K562 (cell line): ENCODE data around the gene SLC6A1. TPM values are rescaled to one million over a fixed set of nuclear protein-coding genes. Genes with fewer than 3 reads are reported as not detected.

Source experiments
- ATAC-seq: fragments of 200-7000 bp; cut with Tn5 transposase; 3 replicates; pipeline ENCODE4 v1.9.1; 2020; ENCODE audit warnings: moderate library complexity
- BruUV-seq: library from RNA; stranded (reverse); fragments of 400-500 nt; replicated peaks from 2 replicates; lab custom pipeline; 2021; lab: Mats Ljungman, UMichigan
- CTCF ChIA-PET: fragments of 300-600 bp; formaldehyde crosslinking; extraction: SDS; loops from one replicate; lab custom pipeline; 2021; ENCODE audit warnings: low intra/inter-chr PET ratio; lab: Yijun Ruan, JAX
- POLR2A ChIA-PET: fragments of 300-600, 350-650 bp; sonication (Branson Sonifier 250); formaldehyde crosslinking; extraction: SDS; loops from one replicate; lab custom pipeline; 2021; ENCODE audit warnings: antibody characterized with exemption, inconsistent platforms; lab: Yijun Ruan, JAX
- DNase-seq, 4 experiments: peaks; one replicate each; pipeline versions ENCODE4 v3.0.0 to v3.0.0-alpha.2; 2011 to 2018; ENCODE audit warnings: low spot score in 3 of 4, mixed read lengths in 3 of 4; ENCODE audit errors: extremely low read depth in 1 of 4
- FAIRE-seq: peaks from 2 replicates; lab custom pipeline; 2011; peaks lifted over from hg19 to GRCh38; lab: Jason Lieb, UNC
- H2AFZ ChIP-seq: 2 replicates; pipeline ENCODE4 v1.6.0; 2011; ENCODE audit warnings: low read depth, low read length, control low read depth, inconsistent platforms
- H3K27ac ChIP-seq: fragments of 200-600 bp; 3 replicates; pipeline ENCODE4 v1.8.0; 2011; ENCODE audit warnings: low read depth, mild to moderate bottlenecking, control low read depth, inconsistent platforms, low read length, moderate library complexity, mixed read lengths; ENCODE audit errors: extremely low read depth
- H3K27me3 ChIP-seq, 2 experiments: fragments of 300-600 bp in 1 of 2; 2 replicates in 1 of 2; 3 replicates in 1 of 2; pipeline versions ENCODE4 v1.6.0 to v1.8.0; 2011; ENCODE audit warnings: inconsistent platforms in 2 of 2, low read length in 2 of 2, mild to moderate bottlenecking in 1 of 2, mixed read lengths in 1 of 2, moderate library complexity in 1 of 2; ENCODE audit not compliant: control insufficient read depth in 2 of 2, insufficient read depth in 2 of 2
- H3K36me3 ChIP-seq: fragments of 300-600 bp; 3 replicates; pipeline ENCODE4 v1.8.0; 2011; ENCODE audit warnings: mild to moderate bottlenecking, low read length, inconsistent platforms; ENCODE audit not compliant: control insufficient read depth, insufficient read depth
- H3K4me1 ChIP-seq, 2 experiments: fragments of 200-600 bp in 1 of 2; replicated peaks in 1 of 2; 2 replicates in 1 of 2; 3 replicates in 1 of 2; pipeline versions ENCODE4 v1.5.1 to v1.8.0; 2011; ENCODE audit warnings: inconsistent platforms in 2 of 2, low read length in 2 of 2, mild to moderate bottlenecking in 1 of 2, mixed read lengths in 1 of 2, moderate library complexity in 1 of 2; ENCODE audit not compliant: control insufficient read depth in 2 of 2, insufficient read depth in 2 of 2
- H3K4me2 ChIP-seq: 2 replicates; pipeline ENCODE4 v1.6.1; 2011; ENCODE audit warnings: low read length, control low read depth, inconsistent platforms, mixed read lengths; ENCODE audit not compliant: insufficient read depth
- H3K4me3 ChIP-seq: fragments of 200-600 bp; sonication (generic), shearing (Covaris generic); 2 replicates; pipeline ENCODE4 v1.5.1; 2016; ENCODE audit warnings: control low read depth, inconsistent platforms
- H3K79me2 ChIP-seq: fragments of 200-600 bp; 3 replicates; pipeline ENCODE4 v1.8.0; 2011; ENCODE audit warnings: low read length, inconsistent platforms; ENCODE audit not compliant: control insufficient read depth, insufficient read depth
- H3K9ac ChIP-seq, 2 experiments: 2 replicates each; pipeline versions ENCODE4 v1.6.0 to v1.6.1; 2011; ENCODE audit warnings: low read depth in 2 of 2, low read length in 2 of 2, control low read depth in 1 of 2, inconsistent platforms in 1 of 2, mild to moderate bottlenecking in 1 of 2, mixed read lengths in 1 of 2; ENCODE audit not compliant: insufficient read depth in 1 of 2
- H3K9me1 ChIP-seq: one replicate; pipeline ENCODE4 v1.6.0; 2011; ENCODE audit warnings: inconsistent platforms, mild to moderate bottlenecking, low read length, moderate library complexity; ENCODE audit not compliant: control insufficient read depth, insufficient read depth
- H3K9me3 ChIP-seq: replicated peaks from 2 replicates; pipeline ENCODE4 v1.5.1; 2011; ENCODE audit warnings: low read depth, low read length, inconsistent platforms; ENCODE audit not compliant: control insufficient read depth, insufficient read depth
- H4K20me1 ChIP-seq: replicated peaks from 2 replicates; pipeline ENCODE4 v1.6.1; 2011; ENCODE audit warnings: low read length, inconsistent platforms, mixed read lengths; ENCODE audit not compliant: control insufficient read depth, insufficient read depth
- ELF1 ChIP-seq: fragments of 200-800 bp; sonication (Bioruptor generic); IDR thresholded peaks from 2 replicates; pipeline ENCODE4 v1.6.1; 2016; ENCODE audit warnings: missing genetic modification characterization, missing compliant biosample characterization
- ETV1 ChIP-seq: fragments of 450-650 bp; conservative IDR thresholded peaks from 2 replicates; pipeline ENCODE4 v1.6.1; 2016; ENCODE audit warnings: missing genetic modification characterization, control low read depth, low read depth, missing compliant biosample characterization
- GATAD2B ChIP-seq: fragments of 450-650 bp; IDR thresholded peaks from 2 replicates; pipeline ENCODE4 v1.6.1; 2017; ENCODE audit warnings: mild to moderate bottlenecking, borderline replicate concordance
- RAD21 ChIP-seq, 2 experiments: fragments of 250-450 bp in 1 of 2; fragments of 450-650 bp in 1 of 2; sonication (Bioruptor Pico) in 1 of 2; formaldehyde crosslinking in 1 of 2; IDR thresholded peaks in 1 of 2; conservative IDR thresholded peaks in 1 of 2; 2 replicates each; pipeline versions ENCODE4 v1.4.0 to v1.8.0; 2020 to 2022; ENCODE audit warnings: mild to moderate bottlenecking in 2 of 2, moderate library complexity in 1 of 2
- SMC3 ChIP-seq: conservative IDR thresholded peaks from 2 replicates; pipeline ENCODE4 v1.6.1; 2011; ENCODE audit warnings: low read depth, low read length, improper control_type of control experiment; ENCODE audit not compliant: insufficient read depth
- ZNF134 ChIP-seq: fragments of 250-450 bp; sonication (Bioruptor Pico); conservative IDR thresholded peaks from 2 replicates; pipeline ENCODE4 v1.4.0; 2020
- WGBS: fragments of 100-300 bp; shearing (Covaris generic); methylation state at CpG from one replicate; pipeline ENCODE4 v1.1.6; 2016; ENCODE audit warnings: low coverage, mixed read lengths; ENCODE audit not compliant: insufficient coverage; ENCODE audit errors: missing lambda C conversion rate; 5-methylcytosine and 5-hydroxymethylcytosine counted together
- in situ Hi-C: fragments of 300-500 bp; cut with MboI; formaldehyde crosslinking; loops from 4 replicates; pipeline ENCODE4 v1.15.0; 2018; ENCODE audit warnings: inconsistent platforms, mixed read lengths
- intact Hi-C: fragments of 100-400 bp; cut with micrococcal nuclease; formaldehyde crosslinking; loops from 2 replicates; pipeline ENCODE4 v1.14.2; 2022
- polyA plus RNA-seq, 8 experiments: library from polyadenylated mRNA; depleted of rRNA in 4 of 8; stranded (reverse) in 5 of 8; unstranded in 3 of 8; fragments of >200 nt; fragmentation: Nextera tagmentation in 2 of 8; fragmentation: Illumina TruSeq in 1 of 8; extraction: Ambion mirVana in 2 of 8; extraction: Trizol in 1 of 8; gene quantifications; 2 replicates each; pipeline versions ENCODE4 v1.2.1 to v1.2.3, GENCODE V29; 2011 to 2014; ENCODE audit warnings: inconsistent platforms in 1 of 8, missing spikeins in 1 of 8
- total RNA-seq, 7 experiments: library from RNA; depleted of rRNA in 6 of 7; stranded (reverse); fragments of >200 nt in 6 of 7; fragmentation: Illumina TruSeq in 2 of 7; extraction: Trizol in 2 of 7; gene quantifications; 2 replicates each; pipeline versions ENCODE4 v1.2.1 to v1.2.3, GENCODE V29; 2011 to 2021; ENCODE audit warnings: low replicate concordance in 1 of 7
- TF ChIP-seq, protein P1 (sequence below): fragments of 250-450 bp; sonication (Bioruptor Pico); IDR thresholded peaks from 2 replicates; pipeline ENCODE4 v1.8.0; 2022; ENCODE audit warnings: inconsistent platforms, mild to moderate bottlenecking, moderate library complexity, borderline replicate concordance
- TF ChIP-seq, protein P2 (sequence below): fragments of 250-450 bp; sonication (Bioruptor Pico); IDR thresholded peaks from 2 replicates; pipeline ENCODE4 v1.5.0; 2020; ENCODE audit warnings: mild to moderate bottlenecking, borderline replicate concordance
- TF ChIP-seq, protein P3 (sequence below): IDR thresholded peaks from 2 replicates; pipeline ENCODE4 v1.6.1; 2011; ENCODE audit warnings: borderline replicate concordance, low read depth, mild to moderate bottlenecking, moderate library complexity, low read length; ENCODE audit not compliant: insufficient read depth, poor library complexity, severe bottlenecking

SLC6A1 gene
- total and polyA plus RNA-seq, 9 of the 15 experiments (the other 6 are each of a cell fraction or from before 2014, with no cell fraction given) = not detected

DNA sequence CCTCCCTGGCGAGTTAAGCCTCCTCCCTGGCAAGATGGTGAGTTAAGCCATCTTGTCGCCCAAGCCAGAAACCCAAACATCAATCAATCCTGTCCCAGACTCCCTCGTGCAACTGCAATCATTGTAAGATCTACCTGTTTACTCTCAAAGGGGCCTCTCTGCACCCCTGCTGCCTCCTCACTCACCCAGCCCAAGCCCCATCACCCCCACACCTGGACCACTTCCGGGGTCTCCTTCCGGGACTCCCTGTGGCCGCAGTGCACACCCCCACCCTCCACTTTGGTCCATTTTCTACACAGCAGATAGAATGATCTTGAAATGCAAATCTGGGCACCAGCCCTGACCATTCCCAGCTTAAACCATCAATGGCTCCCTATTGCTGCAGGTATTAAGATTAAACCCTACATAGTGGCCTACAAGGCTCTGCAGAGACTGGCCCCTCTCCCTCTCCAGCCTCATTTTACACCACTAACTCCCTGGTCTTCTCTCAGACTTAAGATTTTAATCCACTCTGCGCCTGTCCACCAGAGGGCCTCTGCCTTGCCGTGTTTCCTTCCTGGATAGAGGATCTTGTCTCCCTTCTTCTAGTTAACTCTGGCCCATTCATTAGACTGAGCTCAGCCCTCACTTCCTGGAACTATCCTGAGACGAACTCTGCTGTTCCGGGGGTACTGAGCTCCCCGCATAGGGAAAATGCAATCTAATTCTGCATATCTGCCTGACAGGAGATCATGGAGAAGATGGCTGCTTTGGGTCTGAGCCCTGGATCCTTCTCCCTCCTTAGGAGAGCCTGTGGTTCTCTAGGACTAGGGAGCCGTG lies 41.9 kb upstream of the SLC6A1 start:
- H3K27me3 ChIP-seq = peaks cover 0 to 37% of the 10 kb centered on the region in 2 experiments; a peak in 2 of 5 replicates
- under 1% methylated on average over 12 of the region's 12 CpGs for WGBS
- H4K20me1 ChIP-seq = peaks cover 14% of the 10 kb centered on the region; the same call in 1 of the 2 replicates
- POLR2A ChIA-PET = interaction anchor here (0.6 to 0.7 kb wide), 2 partner anchors 13 to 1481 kb away, joined by 3 to 4 read pairs; no protein-coding TSS in a partner anchor
- no TSS peak for BruUV-seq
- H3K4me1 ChIP-seq = no peaks in the 10 kb centered on the region; a peak in 1 of 5 replicates
- CTCF ChIA-PET = interaction anchor here (1.2 kb wide), 1 partner anchor 109 kb away, joined by 4 read pairs; no protein-coding TSS in a partner anchor
- peak; percentile 70 for FAIRE-seq
- peak; percentile 85 for ATAC-seq
- no peaks in the 10 kb centered on the region for H3K36me3 ChIP-seq
- intact Hi-C loops = loop anchor here (1.0 kb wide), 1 partner anchor 109 kb away; no protein-coding TSS in a partner anchor
- DNase-seq = peak; percentile 46 to 69 (median 62)
- H3K9me1 ChIP-seq = no peaks in the 10 kb centered on the region
- H3K9ac ChIP-seq = no peak overlapping the region
- no peak overlapping the region for H3K4me3 ChIP-seq
- no peak overlapping the region for H3K4me2 ChIP-seq
- no peaks in the 10 kb centered on the region for H3K9me3 ChIP-seq
- no peak overlapping the region for H3K27ac ChIP-seq
- H2AFZ ChIP-seq = peak overlapping the region; percentile 42
- no peaks in the 10 kb centered on the region for H3K79me2 ChIP-seq
- in situ Hi-C loops = loop anchor here (5.0 kb wide), 1 partner anchor 102 kb away; no protein-coding TSS in a partner anchor
- TF ChIP-seq GATAD2B (no peak), SMC3 (peak; percentile 46), ZNF134 (CRISPR knock-in tag) (peak; percentile 98), ETV1 (tag) (0 out of 2 replicates have a peak, but pooled peaks have one; percentile 29), ELF1 (tag) (peak; percentile 82), RAD21 (CRISPR knock-in tag; conservative IDR thresholded peaks at IDR 0.05 in 1 of 2, IDR thresholded peaks at IDR 0.05 in 1 of 2) (peak; percentile 24 to 55)
- TF ChIP-seq, protein P1, sequence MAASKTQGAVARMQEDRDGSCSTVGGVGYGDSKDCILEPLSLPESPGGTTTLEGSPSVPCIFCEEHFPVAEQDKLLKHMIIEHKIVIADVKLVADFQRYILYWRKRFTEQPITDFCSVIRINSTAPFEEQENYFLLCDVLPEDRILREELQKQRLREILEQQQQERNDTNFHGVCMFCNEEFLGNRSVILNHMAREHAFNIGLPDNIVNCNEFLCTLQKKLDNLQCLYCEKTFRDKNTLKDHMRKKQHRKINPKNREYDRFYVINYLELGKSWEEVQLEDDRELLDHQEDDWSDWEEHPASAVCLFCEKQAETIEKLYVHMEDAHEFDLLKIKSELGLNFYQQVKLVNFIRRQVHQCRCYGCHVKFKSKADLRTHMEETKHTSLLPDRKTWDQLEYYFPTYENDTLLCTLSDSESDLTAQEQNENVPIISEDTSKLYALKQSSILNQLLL (CRISPR knock-in tag) = no peak
- TF ChIP-seq, protein P2, sequence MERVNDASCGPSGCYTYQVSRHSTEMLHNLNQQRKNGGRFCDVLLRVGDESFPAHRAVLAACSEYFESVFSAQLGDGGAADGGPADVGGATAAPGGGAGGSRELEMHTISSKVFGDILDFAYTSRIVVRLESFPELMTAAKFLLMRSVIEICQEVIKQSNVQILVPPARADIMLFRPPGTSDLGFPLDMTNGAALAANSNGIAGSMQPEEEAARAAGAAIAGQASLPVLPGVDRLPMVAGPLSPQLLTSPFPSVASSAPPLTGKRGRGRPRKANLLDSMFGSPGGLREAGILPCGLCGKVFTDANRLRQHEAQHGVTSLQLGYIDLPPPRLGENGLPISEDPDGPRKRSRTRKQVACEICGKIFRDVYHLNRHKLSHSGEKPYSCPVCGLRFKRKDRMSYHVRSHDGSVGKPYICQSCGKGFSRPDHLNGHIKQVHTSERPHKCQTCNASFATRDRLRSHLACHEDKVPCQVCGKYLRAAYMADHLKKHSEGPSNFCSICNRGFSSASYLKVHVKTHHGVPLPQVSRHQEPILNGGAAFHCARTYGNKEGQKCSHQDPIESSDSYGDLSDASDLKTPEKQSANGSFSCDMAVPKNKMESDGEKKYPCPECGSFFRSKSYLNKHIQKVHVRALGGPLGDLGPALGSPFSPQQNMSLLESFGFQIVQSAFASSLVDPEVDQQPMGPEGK (CRISPR knock-in tag) = no peak
- TF ChIP-seq, protein P3, sequence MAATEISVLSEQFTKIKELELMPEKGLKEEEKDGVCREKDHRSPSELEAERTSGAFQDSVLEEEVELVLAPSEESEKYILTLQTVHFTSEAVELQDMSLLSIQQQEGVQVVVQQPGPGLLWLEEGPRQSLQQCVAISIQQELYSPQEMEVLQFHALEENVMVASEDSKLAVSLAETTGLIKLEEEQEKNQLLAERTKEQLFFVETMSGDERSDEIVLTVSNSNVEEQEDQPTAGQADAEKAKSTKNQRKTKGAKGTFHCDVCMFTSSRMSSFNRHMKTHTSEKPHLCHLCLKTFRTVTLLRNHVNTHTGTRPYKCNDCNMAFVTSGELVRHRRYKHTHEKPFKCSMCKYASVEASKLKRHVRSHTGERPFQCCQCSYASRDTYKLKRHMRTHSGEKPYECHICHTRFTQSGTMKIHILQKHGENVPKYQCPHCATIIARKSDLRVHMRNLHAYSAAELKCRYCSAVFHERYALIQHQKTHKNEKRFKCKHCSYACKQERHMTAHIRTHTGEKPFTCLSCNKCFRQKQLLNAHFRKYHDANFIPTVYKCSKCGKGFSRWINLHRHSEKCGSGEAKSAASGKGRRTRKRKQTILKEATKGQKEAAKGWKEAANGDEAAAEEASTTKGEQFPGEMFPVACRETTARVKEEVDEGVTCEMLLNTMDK = peak; percentile 71
